ENCODE results near the gene WWP2.

Gene WWP2

GRCh38 chr16:69861292-69862030 lies 99.3 kb downstream of the WWP2 start:
- H3K9ac ChIP-seq (ENCODE audit: low read length), result no peak overlapping the region

DNA sequence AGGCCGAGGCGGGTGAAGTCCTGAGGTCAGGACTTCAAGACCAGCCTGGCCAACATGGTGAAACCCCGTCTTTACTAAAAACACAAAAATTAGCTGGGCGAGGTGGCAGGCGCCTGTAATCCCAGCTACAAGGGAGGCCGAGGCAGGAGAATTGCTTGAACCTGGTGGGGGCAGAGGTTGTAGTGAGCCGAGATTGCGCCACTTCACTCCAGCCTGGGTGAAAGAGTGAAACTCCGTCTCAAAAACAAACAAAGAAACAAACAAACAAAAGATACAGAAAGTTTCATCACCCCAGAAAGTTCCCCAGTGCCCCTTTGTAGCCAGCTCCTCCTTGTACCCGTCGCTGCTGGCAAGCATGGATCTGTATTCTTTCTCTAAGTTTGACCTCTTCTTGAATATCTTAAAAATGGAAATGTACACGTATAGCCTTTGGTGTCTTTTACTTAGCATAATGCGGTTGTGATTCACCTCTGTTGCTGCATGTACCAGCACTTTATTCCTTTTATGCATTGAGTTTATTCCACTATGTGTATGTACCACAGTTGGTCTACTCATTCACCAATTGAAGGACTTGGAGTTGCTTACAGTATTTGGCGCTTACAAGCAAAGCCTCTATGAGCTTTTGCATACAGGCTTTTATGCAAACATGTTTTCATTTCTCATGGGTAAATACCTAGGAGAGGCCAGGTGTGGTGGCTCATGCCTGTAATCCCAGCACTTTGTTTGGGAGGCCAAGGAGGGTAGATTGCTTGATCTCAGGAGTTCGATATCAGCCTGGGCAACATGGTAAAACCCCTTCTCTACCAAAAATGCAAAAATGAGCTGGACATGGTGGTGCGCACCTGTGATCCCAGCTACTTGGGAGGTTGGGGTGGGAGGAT lies 101.5 kb downstream of the WWP2 start:
- H2AFZ ChIP-seq (ENCODE audit: low read length), result no peak overlapping the region
- H3K27ac ChIP-seq (ENCODE audit: low read length), result no peak overlapping the region
- no peaks in the 10 kb centered on the region for H3F3A ChIP-seq (ENCODE audit: insufficient read depth, low read length)
- no peaks in the 10 kb centered on the region for H3K27me3 ChIP-seq (replicated peaks; ENCODE audit: insufficient read depth, low read length)
- H3K4me3 ChIP-seq (ENCODE audit: low read length), result no peak overlapping the region
- no peak for DNase-seq
- no peaks in the 10 kb centered on the region for H3K9me2 ChIP-seq (replicated peaks; ENCODE audit: insufficient read depth, low read length)
- TF ChIP-seq CTCF (IDR thresholded peaks at IDR 0.05; ENCODE audit: low read length) (no peak), EZH2 (optimal IDR thresholded peaks at IDR 0.05; ENCODE audit: low read depth, low read length) (no peak), EZH2phosphoT487 (IDR thresholded peaks at IDR 0.05; ENCODE audit: low read length) (no peak)
- no peaks in the 10 kb centered on the region for H3K36me3 ChIP-seq (replicated peaks; ENCODE audit: insufficient read depth, low read length)
- H3K4me1 ChIP-seq (ENCODE audit: low read length), result no peaks in the 10 kb centered on the region
- no peaks in the 10 kb centered on the region for H3K9me3 ChIP-seq (replicated peaks; ENCODE audit: insufficient read depth, low read length)
- H3K9ac ChIP-seq (ENCODE audit: low read length), result no peak overlapping the region
- no peak overlapping the region for H3K4me2 ChIP-seq (ENCODE audit: low read depth, low read length)
- no peaks in the 10 kb centered on the region for H4K20me1 ChIP-seq (ENCODE audit: insufficient read depth, low read length)
- no peaks in the 10 kb centered on the region for H3K79me2 ChIP-seq (ENCODE audit: low read length)

More at GRCh38 chr16:69861292-69862030, 99.3 kb downstream of the WWP2 start:
- H3K27ac ChIP-seq (ENCODE audit: low read length), result no peak overlapping the region
- H3K79me2 ChIP-seq (ENCODE audit: low read length), result no peaks in the 10 kb centered on the region
- H3K27me3 ChIP-seq (replicated peaks; ENCODE audit: insufficient read depth, low read length), result no peaks in the 10 kb centered on the region
- no peak overlapping the region for H3K4me3 ChIP-seq (ENCODE audit: low read length)
- H3K9me2 ChIP-seq (replicated peaks; ENCODE audit: insufficient read depth, low read length), result no peaks in the 10 kb centered on the region
- H3F3A ChIP-seq (ENCODE audit: insufficient read depth, low read length), result no peaks in the 10 kb centered on the region
- H3K36me3 ChIP-seq (replicated peaks; ENCODE audit: insufficient read depth, low read length), result no peaks in the 10 kb centered on the region
- no peak for TF ChIP-seq EZH2phosphoT487 (IDR thresholded peaks at IDR 0.05; ENCODE audit: low read length)
- TF ChIP-seq CTCF (IDR thresholded peaks at IDR 0.05; ENCODE audit: low read length), result no peak
- no peak for TF ChIP-seq EZH2 (optimal IDR thresholded peaks at IDR 0.05; ENCODE audit: low read depth, low read length)
- no peak for DNase-seq
- H4K20me1 ChIP-seq (ENCODE audit: insufficient read depth, low read length), result no peaks in the 10 kb centered on the region
- H3K4me2 ChIP-seq (ENCODE audit: low read depth, low read length), result no peak overlapping the region
- H2AFZ ChIP-seq (ENCODE audit: low read length), result no peak overlapping the region
- H3K4me1 ChIP-seq (ENCODE audit: low read length), result no peaks in the 10 kb centered on the region
- H3K9me3 ChIP-seq (replicated peaks; ENCODE audit: insufficient read depth, low read length), result no peaks in the 10 kb centered on the region

DNA sequence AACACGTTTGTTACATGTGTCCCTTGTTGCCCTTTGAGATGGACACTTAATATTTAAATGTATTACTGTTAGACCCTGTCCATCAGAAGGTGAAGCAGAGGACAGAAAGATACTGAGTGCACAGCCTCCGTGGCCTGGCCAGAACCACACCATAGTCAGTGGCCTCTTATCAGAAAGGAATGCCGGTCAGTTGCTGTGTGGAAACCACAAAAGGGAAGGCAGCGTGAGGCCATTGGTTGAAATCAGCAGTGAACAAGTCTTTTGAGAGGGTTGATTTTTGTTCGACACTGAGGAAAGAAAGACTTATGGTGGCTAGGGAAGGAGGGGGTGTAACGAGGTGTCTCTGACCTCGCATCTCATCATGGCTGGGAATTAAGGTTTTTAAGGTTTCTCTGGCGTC lies 103.6 kb downstream of the WWP2 start:
- Histone ChIP-seq H3K9me2 (replicated peaks; ENCODE audit: insufficient read depth, low read length) (no peaks in the 10 kb centered on the region), H3K4me3 (ENCODE audit: low read length) (no peak overlapping the region), H4K20me1 (ENCODE audit: insufficient read depth, low read length) (no peaks in the 10 kb centered on the region), H3K27ac (ENCODE audit: low read length) (no peak overlapping the region), H3K9ac (ENCODE audit: low read length) (no peak overlapping the region), H3F3A (ENCODE audit: insufficient read depth, low read length) (no peaks in the 10 kb centered on the region), H2AFZ (ENCODE audit: low read length) (no peak overlapping the region), H3K9me3 (replicated peaks; ENCODE audit: insufficient read depth, low read length) (no peaks in the 10 kb centered on the region), H3K27me3 (replicated peaks; ENCODE audit: insufficient read depth, low read length) (no peaks in the 10 kb centered on the region), H3K4me1 (ENCODE audit: low read length) (no peaks in the 10 kb centered on the region), H3K79me2 (ENCODE audit: low read length) (no peaks in the 10 kb centered on the region), H3K36me3 (replicated peaks; ENCODE audit: insufficient read depth, low read length) (no peaks in the 10 kb centered on the region), H3K4me2 (ENCODE audit: low read depth, low read length) (no peak overlapping the region)
- no peak for TF ChIP-seq CTCF (IDR thresholded peaks at IDR 0.05; ENCODE audit: low read length)
- DNase-seq, result no peak

Measured in MM.1S (cell line).